ENCODE measurements around the gene DNAJB8.

DNAJB8 gene

DNA sequence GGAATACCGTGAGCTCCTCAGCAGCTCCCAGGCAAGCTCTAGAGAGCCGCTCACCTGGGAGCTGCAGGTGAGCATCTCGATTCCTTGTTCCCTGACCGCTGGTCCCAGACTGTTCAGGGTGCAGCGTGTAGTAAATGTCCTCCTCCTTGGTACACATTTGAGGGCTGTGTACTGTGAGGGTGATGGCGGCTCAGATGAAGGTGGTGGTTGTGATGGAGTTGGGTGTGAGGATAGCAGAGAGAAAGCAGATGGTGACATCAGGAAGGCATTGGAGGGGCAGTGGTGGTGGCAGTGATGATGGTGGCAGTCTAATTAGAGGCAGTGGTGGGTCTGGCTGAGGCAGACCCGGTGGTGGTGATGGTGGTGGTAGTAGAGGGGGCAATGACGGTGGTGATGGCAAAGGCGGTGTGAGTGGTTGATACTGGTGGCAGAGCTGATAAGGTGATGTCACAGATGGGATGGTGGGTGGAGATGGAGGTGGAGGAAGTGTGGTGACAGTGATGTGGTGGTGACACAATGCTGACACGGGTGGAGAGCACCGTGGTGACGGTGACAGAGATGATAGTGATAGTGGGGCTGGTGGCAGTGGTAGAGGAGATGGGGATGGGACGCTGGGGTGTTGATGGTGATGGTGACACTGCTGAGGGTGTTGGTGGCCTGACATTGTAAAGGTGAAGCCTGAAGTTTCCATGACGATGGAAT lies at the start of gene DNAJB8:
TSS of gene DNAJB8 (minus strand) at position 51 of the 702 bp plus-strand sequence. CDS start 3,645 bp downstream, outside the sequence.
- TF ChIP-seq TCF12 (IDR thresholded peaks at IDR 0.05; ENCODE audit: low read depth) (no peak), ZBTB7A (IDR thresholded peaks at IDR 0.05; ENCODE audit: low read depth) (no peak), NFIC (IDR thresholded peaks at IDR 0.05) (no peak), CEBPB (IDR thresholded peaks at IDR 0.05) (no peak), YY1 (IDR thresholded peaks at IDR 0.05; ENCODE audit: low read depth) (no peak), CREB1 (IDR thresholded peaks at IDR 0.05; ENCODE audit: low read depth) (no peak), RAD21 (IDR thresholded peaks at IDR 0.05; ENCODE audit: low read depth) (no peak), TEAD4 (IDR thresholded peaks at IDR 0.05) (no peak), EP300 (IDR thresholded peaks at IDR 0.05; ENCODE audit: borderline replicate concordance) (no peak), FOXM1 (IDR thresholded peaks at IDR 0.05; ENCODE audit: borderline replicate concordance, low read depth) (no peak), TAF1 (IDR thresholded peaks at IDR 0.05; ENCODE audit: low read depth) (no peak), EGR1 (IDR thresholded peaks at IDR 0.05) (no peak)
- TF ChIP-seq, protein P1, sequence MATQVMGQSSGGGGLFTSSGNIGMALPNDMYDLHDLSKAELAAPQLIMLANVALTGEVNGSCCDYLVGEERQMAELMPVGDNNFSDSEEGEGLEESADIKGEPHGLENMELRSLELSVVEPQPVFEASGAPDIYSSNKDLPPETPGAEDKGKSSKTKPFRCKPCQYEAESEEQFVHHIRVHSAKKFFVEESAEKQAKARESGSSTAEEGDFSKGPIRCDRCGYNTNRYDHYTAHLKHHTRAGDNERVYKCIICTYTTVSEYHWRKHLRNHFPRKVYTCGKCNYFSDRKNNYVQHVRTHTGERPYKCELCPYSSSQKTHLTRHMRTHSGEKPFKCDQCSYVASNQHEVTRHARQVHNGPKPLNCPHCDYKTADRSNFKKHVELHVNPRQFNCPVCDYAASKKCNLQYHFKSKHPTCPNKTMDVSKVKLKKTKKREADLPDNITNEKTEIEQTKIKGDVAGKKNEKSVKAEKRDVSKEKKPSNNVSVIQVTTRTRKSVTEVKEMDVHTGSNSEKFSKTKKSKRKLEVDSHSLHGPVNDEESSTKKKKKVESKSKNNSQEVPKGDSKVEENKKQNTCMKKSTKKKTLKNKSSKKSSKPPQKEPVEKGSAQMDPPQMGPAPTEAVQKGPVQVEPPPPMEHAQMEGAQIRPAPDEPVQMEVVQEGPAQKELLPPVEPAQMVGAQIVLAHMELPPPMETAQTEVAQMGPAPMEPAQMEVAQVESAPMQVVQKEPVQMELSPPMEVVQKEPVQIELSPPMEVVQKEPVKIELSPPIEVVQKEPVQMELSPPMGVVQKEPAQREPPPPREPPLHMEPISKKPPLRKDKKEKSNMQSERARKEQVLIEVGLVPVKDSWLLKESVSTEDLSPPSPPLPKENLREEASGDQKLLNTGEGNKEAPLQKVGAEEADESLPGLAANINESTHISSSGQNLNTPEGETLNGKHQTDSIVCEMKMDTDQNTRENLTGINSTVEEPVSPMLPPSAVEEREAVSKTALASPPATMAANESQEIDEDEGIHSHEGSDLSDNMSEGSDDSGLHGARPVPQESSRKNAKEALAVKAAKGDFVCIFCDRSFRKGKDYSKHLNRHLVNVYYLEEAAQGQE (IDR thresholded peaks at IDR 0.05; ENCODE audit: low read depth) = no peak
- TF ChIP-seq, protein P2, sequence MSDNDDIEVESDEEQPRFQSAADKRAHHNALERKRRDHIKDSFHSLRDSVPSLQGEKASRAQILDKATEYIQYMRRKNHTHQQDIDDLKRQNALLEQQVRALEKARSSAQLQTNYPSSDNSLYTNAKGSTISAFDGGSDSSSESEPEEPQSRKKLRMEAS (IDR thresholded peaks at IDR 0.05) = no peak
- TF ChIP-seq, protein P3, sequence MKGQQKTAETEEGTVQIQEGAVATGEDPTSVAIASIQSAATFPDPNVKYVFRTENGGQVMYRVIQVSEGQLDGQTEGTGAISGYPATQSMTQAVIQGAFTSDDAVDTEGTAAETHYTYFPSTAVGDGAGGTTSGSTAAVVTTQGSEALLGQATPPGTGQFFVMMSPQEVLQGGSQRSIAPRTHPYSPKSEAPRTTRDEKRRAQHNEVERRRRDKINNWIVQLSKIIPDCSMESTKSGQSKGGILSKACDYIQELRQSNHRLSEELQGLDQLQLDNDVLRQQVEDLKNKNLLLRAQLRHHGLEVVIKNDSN (IDR thresholded peaks at IDR 0.05) = no peak

DNA sequence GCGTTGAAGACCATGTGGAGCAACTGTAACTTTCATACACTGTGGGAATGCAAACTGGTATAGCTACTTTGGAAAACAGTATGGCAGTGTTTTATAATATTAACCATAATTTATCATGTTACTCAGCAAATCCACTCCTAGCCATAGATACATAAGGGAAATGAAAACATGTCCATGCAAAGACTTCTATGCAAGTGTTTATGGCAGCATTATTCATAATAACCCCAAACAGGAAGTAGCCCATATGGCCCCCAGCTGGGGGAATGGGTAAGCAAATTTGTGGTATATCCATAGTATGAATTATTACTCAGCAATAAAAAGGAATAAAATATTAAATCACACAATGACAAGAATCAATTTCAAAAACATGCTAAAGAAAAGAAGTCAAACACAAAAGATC lies 49.3 kb upstream of the DNAJB8 start:
- TF ChIP-seq NFIC (IDR thresholded peaks at IDR 0.05) = no peak
- TF ChIP-seq TAF1 (IDR thresholded peaks at IDR 0.05; ENCODE audit: low read depth) = no peak
- TF ChIP-seq, protein P1 (IDR thresholded peaks at IDR 0.05; ENCODE audit: low read depth) = no peak
- TF ChIP-seq ZBTB7A (IDR thresholded peaks at IDR 0.05; ENCODE audit: low read depth) = no peak
- TF ChIP-seq TEAD4 (IDR thresholded peaks at IDR 0.05) = no peak
- TF ChIP-seq CREB1 (IDR thresholded peaks at IDR 0.05; ENCODE audit: low read depth) = no peak
- TF ChIP-seq EGR1 (IDR thresholded peaks at IDR 0.05) = no peak
- TF ChIP-seq, protein P2 (IDR thresholded peaks at IDR 0.05) = no peak

DNA sequence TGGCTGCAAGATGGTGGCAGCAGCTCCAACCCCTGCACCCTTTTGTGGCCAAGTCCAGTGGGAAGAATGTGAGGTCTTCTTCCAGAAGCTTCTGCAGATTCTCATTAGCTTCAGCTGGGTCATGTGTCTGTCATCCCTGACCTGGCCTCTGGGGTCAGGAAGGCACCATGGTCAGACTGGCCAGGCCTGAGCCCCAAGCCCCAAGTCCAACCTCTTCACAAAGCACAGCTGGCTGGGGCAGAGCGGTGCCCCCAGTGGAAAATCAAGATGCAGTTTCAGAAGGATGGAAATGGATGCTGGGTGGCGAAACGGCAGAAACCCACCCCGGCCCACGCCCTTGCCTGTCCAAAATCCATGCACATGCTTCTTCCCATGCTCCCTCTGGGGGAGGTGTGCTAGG lies 42.2 kb upstream of the DNAJB8 start:
- no peak for TF ChIP-seq YY1 (IDR thresholded peaks at IDR 0.05; ENCODE audit: low read depth)
- TF ChIP-seq EP300 (IDR thresholded peaks at IDR 0.05; ENCODE audit: borderline replicate concordance) = no peak
- TF ChIP-seq, protein P1 (IDR thresholded peaks at IDR 0.05; ENCODE audit: low read depth) = no peak
- no peak for TF ChIP-seq TAF1 (IDR thresholded peaks at IDR 0.05; ENCODE audit: low read depth)
- no peak for TF ChIP-seq CEBPB (IDR thresholded peaks at IDR 0.05)
- TF ChIP-seq, protein P2 (IDR thresholded peaks at IDR 0.05) = no peak
- no peak for TF ChIP-seq CREB1 (IDR thresholded peaks at IDR 0.05; ENCODE audit: low read depth)
- TF ChIP-seq, protein P3 (IDR thresholded peaks at IDR 0.05) = no peak
- no peak for TF ChIP-seq EGR1 (IDR thresholded peaks at IDR 0.05)

DNA sequence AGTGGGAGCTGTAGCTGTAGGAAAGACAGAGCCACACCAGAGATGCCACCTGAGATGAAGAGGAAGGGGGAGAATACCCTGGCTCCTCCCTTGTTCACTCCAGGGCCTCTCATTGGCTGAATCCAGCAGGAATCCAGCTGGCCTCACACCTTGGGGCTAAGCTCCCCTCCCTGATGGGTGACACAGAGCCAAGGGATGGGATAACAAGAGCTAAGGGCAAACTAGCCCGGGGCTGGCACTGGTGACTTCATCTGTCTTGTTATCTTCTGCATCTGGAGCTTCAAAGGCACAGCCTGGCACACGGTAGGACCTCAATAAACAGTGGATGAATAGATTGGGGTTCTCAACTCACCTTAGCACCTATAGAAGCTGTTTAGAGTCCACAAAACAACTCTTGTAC lies 40.1 kb upstream of the DNAJB8 start:
- TF ChIP-seq EGR1 (IDR thresholded peaks at IDR 0.05) = no peak
- TF ChIP-seq NFIC (IDR thresholded peaks at IDR 0.05) = no peak
- TF ChIP-seq TCF12 (IDR thresholded peaks at IDR 0.05; ENCODE audit: low read depth) = no peak
- no peak for TF ChIP-seq YY1 (IDR thresholded peaks at IDR 0.05; ENCODE audit: low read depth)
- no peak for TF ChIP-seq TAF1 (IDR thresholded peaks at IDR 0.05; ENCODE audit: low read depth)
- no peak for TF ChIP-seq FOXM1 (IDR thresholded peaks at IDR 0.05; ENCODE audit: borderline replicate concordance, low read depth)
- TF ChIP-seq, protein P2 (IDR thresholded peaks at IDR 0.05) = no peak
- TF ChIP-seq RAD21 (IDR thresholded peaks at IDR 0.05; ENCODE audit: low read depth) = no peak
- TF ChIP-seq ZBTB7A (IDR thresholded peaks at IDR 0.05; ENCODE audit: low read depth) = no peak
- TF ChIP-seq, protein P1 (IDR thresholded peaks at IDR 0.05; ENCODE audit: low read depth) = no peak
- TF ChIP-seq EP300 (IDR thresholded peaks at IDR 0.05; ENCODE audit: borderline replicate concordance) = no peak
- TF ChIP-seq CREB1 (IDR thresholded peaks at IDR 0.05; ENCODE audit: low read depth) = no peak
- TF ChIP-seq, protein P3 (IDR thresholded peaks at IDR 0.05) = no peak
- no peak for TF ChIP-seq CEBPB (IDR thresholded peaks at IDR 0.05)
- no peak for TF ChIP-seq TEAD4 (IDR thresholded peaks at IDR 0.05)

All from Ishikawa (cell line).